ENCODE measurements around the gene IGSF3.

The IGSF3 gene

DNA sequence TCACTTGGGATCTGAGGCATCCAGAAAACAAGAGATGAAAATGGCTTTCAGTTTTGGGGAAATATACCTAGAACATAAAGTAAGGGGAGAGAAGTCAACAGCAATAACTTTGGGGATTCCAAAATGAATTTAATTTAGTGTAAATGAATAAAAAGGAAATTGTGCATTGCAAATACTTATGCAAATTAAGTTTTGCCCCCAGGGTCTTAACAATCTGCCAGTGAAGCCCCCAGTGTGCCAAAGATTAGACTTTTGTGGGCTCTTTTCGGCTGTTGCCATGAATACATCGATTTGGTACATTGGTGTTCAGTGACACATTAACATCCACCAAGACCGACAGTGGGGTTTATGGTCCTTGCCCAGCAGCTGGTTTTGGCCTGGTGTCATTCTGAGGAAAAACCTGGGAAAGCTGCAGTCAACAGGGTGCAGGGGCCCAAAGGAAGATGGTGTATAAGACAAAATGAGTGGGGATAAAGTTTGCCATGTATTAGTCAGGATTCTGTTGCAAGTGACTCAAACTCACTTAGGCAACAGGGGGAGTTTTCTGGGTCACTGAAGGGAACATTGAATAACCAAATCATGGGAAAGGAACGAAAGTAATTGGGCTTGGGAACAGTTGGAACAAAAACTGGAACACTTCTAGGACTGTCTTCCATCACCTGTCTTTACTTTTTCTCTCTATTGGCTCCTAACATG lies 30.2 kb upstream of the IGSF3 start:
- DNase-seq (ENCODE audit: low read depth, low spot score) = no peak
- Histone ChIP-seq H3K4me3 (ENCODE audit: insufficient read length, low read depth) (no peak overlapping the region), H3K4me1 (ENCODE audit: insufficient read depth, insufficient read length) (peaks cover 3% of the 10 kb centered on the region), H3K9ac (ENCODE audit: insufficient read length, low read depth) (no peak overlapping the region), H3K36me3 (ENCODE audit: insufficient read depth, insufficient read length, low read length) (no peaks in the 10 kb centered on the region), H3K27me3 (ENCODE audit: insufficient read depth, insufficient read length) (no peaks in the 10 kb centered on the region), H3K9me3 (ENCODE audit: insufficient read depth, low read length) (no peaks in the 10 kb centered on the region)
- TF ChIP-seq YY1 (IDR thresholded peaks at IDR 0.05; ENCODE audit: insufficient read depth, insufficient read length) (no peak), SUZ12 (IDR thresholded peaks at IDR 0.05; ENCODE audit: extremely low read depth, insufficient read depth, insufficient read length) (no peak), ZNF274 (IDR thresholded peaks at IDR 0.05; ENCODE audit: low read depth, low read length) (no peak)

GRCh38 chr1:116694524-116694923 lies 27.0 kb upstream of the IGSF3 start:
- Histone ChIP-seq H3K9ac (ENCODE audit: insufficient read length, low read depth) (no peak overlapping the region), H3K4me1 (ENCODE audit: insufficient read depth, insufficient read length) (peaks cover 5% of the 10 kb centered on the region), H3K9me3 (ENCODE audit: insufficient read depth, low read length) (no peaks in the 10 kb centered on the region), H3K27me3 (ENCODE audit: insufficient read depth, insufficient read length) (no peaks in the 10 kb centered on the region), H3K4me3 (ENCODE audit: insufficient read length, low read depth) (no peak overlapping the region), H3K36me3 (ENCODE audit: insufficient read depth, insufficient read length, low read length) (no peaks in the 10 kb centered on the region)
- TF ChIP-seq YY1 (IDR thresholded peaks at IDR 0.05; ENCODE audit: insufficient read depth, insufficient read length) (no peak), SUZ12 (IDR thresholded peaks at IDR 0.05; ENCODE audit: extremely low read depth, insufficient read depth, insufficient read length) (no peak), ZNF274 (IDR thresholded peaks at IDR 0.05; ENCODE audit: low read depth, low read length) (no peak)
- DNase-seq (ENCODE audit: low read depth, low spot score) = no peak

DNA sequence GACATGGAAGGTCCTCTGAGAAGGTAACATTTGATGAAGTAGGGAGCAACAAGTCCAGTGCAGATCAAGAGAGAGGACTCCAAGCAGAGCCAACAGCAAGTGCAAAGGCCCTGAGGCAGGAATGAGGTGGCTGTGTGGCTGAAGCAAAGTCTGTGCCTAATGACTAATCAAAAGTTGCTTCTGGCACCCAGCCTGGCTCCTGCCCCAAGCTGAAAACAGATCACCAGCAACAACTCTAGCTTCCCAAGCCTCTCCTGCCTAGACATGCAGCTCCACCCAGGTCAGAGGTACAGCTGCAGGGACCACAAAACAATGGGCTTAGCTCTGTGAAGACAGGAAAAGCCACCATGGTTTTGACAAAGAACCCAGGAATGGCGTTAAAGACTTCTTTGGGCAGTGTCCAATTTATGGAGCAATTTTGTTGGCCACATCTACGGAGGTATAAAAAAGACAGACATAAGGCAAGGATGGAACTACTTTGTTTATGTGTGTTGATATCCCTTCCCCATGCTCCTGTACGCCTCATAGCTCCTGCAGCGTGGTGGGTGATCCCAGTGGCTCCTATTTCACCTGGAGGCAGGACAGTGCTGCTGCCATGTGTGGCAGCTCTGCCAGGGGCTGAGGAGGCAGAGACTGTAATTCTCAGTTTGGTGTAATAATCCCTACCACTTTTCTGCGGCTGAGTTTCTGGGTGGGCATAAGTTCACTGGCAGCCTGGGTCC lies 26.4 kb upstream of the IGSF3 start:
- DNase-seq (ENCODE audit: low read depth, low spot score) = no peak
- Histone ChIP-seq H3K27me3 (ENCODE audit: insufficient read depth, insufficient read length) (no peaks in the 10 kb centered on the region), H3K36me3 (ENCODE audit: insufficient read depth, insufficient read length, low read length) (no peaks in the 10 kb centered on the region)

DNA sequence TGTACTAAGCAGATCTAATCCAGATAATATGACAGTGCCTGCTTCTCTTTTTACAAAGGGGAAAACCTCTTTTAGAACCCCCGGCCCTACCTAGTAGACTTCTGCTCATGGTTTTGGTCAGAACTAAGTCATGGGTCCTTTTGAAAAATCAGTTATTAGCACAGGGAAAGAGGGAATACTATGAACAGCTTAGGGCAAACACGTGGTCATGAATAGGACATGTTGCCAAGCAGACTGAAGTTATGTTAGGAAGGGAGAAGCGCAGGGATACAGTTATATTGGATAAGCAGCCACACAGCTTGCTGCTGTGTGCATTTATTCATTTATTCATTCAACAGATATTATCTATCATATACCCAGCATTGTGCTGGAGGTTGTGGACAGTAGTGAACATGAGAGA lies 25.3 kb upstream of the IGSF3 start:
- H3K27me3 ChIP-seq (ENCODE audit: insufficient read depth, insufficient read length) = no peaks in the 10 kb centered on the region
- no peaks in the 10 kb centered on the region for H3K36me3 ChIP-seq (ENCODE audit: insufficient read depth, insufficient read length, low read length)

More for the DNA sequence above, 26.4 kb upstream of the IGSF3 start:
- H3K4me1 ChIP-seq (ENCODE audit: insufficient read depth, insufficient read length) = peaks cover 5% of the 10 kb centered on the region
- H3K9ac ChIP-seq (ENCODE audit: insufficient read length, low read depth) = no peak overlapping the region
- no peak overlapping the region for H3K4me3 ChIP-seq (ENCODE audit: insufficient read length, low read depth)
- no peak for TF ChIP-seq SUZ12 (IDR thresholded peaks at IDR 0.05; ENCODE audit: extremely low read depth, insufficient read depth, insufficient read length)
- TF ChIP-seq ZNF274 (IDR thresholded peaks at IDR 0.05; ENCODE audit: low read depth, low read length) = no peak
- TF ChIP-seq YY1 (IDR thresholded peaks at IDR 0.05; ENCODE audit: insufficient read depth, insufficient read length) = no peak
- no peaks in the 10 kb centered on the region for H3K9me3 ChIP-seq (ENCODE audit: insufficient read depth, low read length)

GRCh38 chr1:116690849-116691406 lies 23.4 kb upstream of the IGSF3 start:
- Histone ChIP-seq H3K4me3 (ENCODE audit: insufficient read length, low read depth) (no peak overlapping the region), H3K9me3 (ENCODE audit: insufficient read depth, low read length) (no peaks in the 10 kb centered on the region), H3K36me3 (ENCODE audit: insufficient read depth, insufficient read length, low read length) (no peaks in the 10 kb centered on the region), H3K27me3 (ENCODE audit: insufficient read depth, insufficient read length) (no peaks in the 10 kb centered on the region), H3K9ac (ENCODE audit: insufficient read length, low read depth) (no peak overlapping the region), H3K4me1 (ENCODE audit: insufficient read depth, insufficient read length) (peaks cover 3% of the 10 kb centered on the region)
- DNase-seq (ENCODE audit: low read depth, low spot score) = no peak
- TF ChIP-seq YY1 (IDR thresholded peaks at IDR 0.05; ENCODE audit: insufficient read depth, insufficient read length) = no peak
- TF ChIP-seq ZNF274 (IDR thresholded peaks at IDR 0.05; ENCODE audit: low read depth, low read length) = no peak
- no peak for TF ChIP-seq SUZ12 (IDR thresholded peaks at IDR 0.05; ENCODE audit: extremely low read depth, insufficient read depth, insufficient read length)

More for the DNA sequence above, 25.3 kb upstream of the IGSF3 start:
- no peak overlapping the region for H3K9ac ChIP-seq (ENCODE audit: insufficient read length, low read depth)
- peaks cover 5% of the 10 kb centered on the region for H3K4me1 ChIP-seq (ENCODE audit: insufficient read depth, insufficient read length)
- TF ChIP-seq ZNF274 (IDR thresholded peaks at IDR 0.05; ENCODE audit: low read depth, low read length) = no peak
- TF ChIP-seq SUZ12 (IDR thresholded peaks at IDR 0.05; ENCODE audit: extremely low read depth, insufficient read depth, insufficient read length) = no peak
- no peak for TF ChIP-seq YY1 (IDR thresholded peaks at IDR 0.05; ENCODE audit: insufficient read depth, insufficient read length)
- H3K4me3 ChIP-seq (ENCODE audit: insufficient read length, low read depth) = no peak overlapping the region
- no peak for DNase-seq (ENCODE audit: low read depth, low spot score)
- H3K9me3 ChIP-seq (ENCODE audit: insufficient read depth, low read length) = no peaks in the 10 kb centered on the region

DNA sequence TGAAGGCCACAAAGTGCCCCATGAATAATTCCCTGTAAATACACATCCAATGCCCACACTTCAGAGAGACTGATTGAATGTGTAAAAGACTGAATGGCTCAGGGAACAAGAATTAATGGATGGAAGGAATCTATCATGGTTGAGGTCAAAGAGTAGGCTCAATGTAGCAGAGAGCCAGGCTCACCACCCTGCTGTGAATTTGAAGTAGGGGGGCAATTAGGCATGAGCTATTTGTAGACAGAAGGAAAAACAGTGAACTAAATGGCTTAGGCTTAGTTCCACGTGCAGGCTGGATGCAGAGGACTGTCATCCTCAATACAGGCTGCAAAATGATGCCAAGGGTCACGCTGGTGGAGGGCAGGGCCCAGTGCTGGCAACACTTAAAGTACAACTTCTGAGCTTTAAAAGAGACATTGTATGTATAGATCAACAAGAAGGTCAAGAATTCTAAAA lies 22.9 kb upstream of the IGSF3 start:
- H3K9ac ChIP-seq (ENCODE audit: insufficient read length, low read depth) = no peak overlapping the region
- no peaks in the 10 kb centered on the region for H3K27me3 ChIP-seq (ENCODE audit: insufficient read depth, insufficient read length)
- no peaks in the 10 kb centered on the region for H3K9me3 ChIP-seq (ENCODE audit: insufficient read depth, low read length)
- TF ChIP-seq YY1 (IDR thresholded peaks at IDR 0.05; ENCODE audit: insufficient read depth, insufficient read length) (no peak), ZNF274 (IDR thresholded peaks at IDR 0.05; ENCODE audit: low read depth, low read length) (no peak), SUZ12 (IDR thresholded peaks at IDR 0.05; ENCODE audit: extremely low read depth, insufficient read depth, insufficient read length) (no peak)
- H3K4me1 ChIP-seq (ENCODE audit: insufficient read depth, insufficient read length) = peaks cover 3% of the 10 kb centered on the region
- H3K36me3 ChIP-seq (ENCODE audit: insufficient read depth, insufficient read length, low read length) = no peaks in the 10 kb centered on the region
- H3K4me3 ChIP-seq (ENCODE audit: insufficient read length, low read depth) = no peak overlapping the region
- no peak for DNase-seq (ENCODE audit: low read depth, low spot score)

All from NT2/D1 (cell line).